GM10266 (cell line): ENCODE results near the gene SYT15.
"Not testable (repeated sequence)": the region's sequence is repeated elsewhere in the genome, so short reads cannot be mapped to it uniquely, and the experiment has no call there.

Source experiments
- DNase-seq: peaks from one replicate; pipeline ENCODE4 v3.0.0; 2012; ENCODE audit errors: extremely low spot score
- CTCF ChIP-seq: IDR thresholded peaks from 2 replicates; pipeline ENCODE4 v1.5.1; 2012; ENCODE audit warnings: mild to moderate bottlenecking, low read depth; ENCODE audit not compliant: control insufficient read depth, insufficient read depth; ENCODE audit errors: missing control alignments

SYT15 gene

GRCh38 chr10:46578474-46579178 is at the start of gene SYT15:
Gene SYT15 (plus strand): TSS chr10:46579128. CDS start chr10:46579169, 41 bp downstream.
- not testable (repeated sequence) for DNase-seq

- DNase-seq: not testable (repeated sequence)
Observed at GRCh38 chr10:46529742-46530141, 49.2 kb upstream of the SYT15 start.

GRCh38 chr10:46530249-46531186 is 48.4 kb upstream of the SYT15 start:
- no peak for DNase-seq
- no peak for TF ChIP-seq CTCF

GRCh38 chr10:46532256-46532655 is 46.7 kb upstream of the SYT15 start:
- DNase-seq: not testable (repeated sequence)

GRCh38 chr10:46534828-46535524 is 44.0 kb upstream of the SYT15 start:
- DNase-seq: no peak
- no peak for TF ChIP-seq CTCF

GRCh38 chr10:46536171-46536570 is 42.8 kb upstream of the SYT15 start:
- no peak for DNase-seq
- TF ChIP-seq CTCF: no peak

GRCh38 chr10:46536781-46537180 is 42.1 kb upstream of the SYT15 start:
- DNase-seq: no peak
- no peak for TF ChIP-seq CTCF

GRCh38 chr10:46537309-46537708 is 41.6 kb upstream of the SYT15 start:
- no peak for DNase-seq
- TF ChIP-seq CTCF: no peak
